GM12878 (cell line): ENCODE data around the gene P3H3. TPM values are rescaled to one million over a fixed set of nuclear protein-coding genes. Genes with fewer than 3 reads are reported as not detected.

Experiments
- ATAC-seq: fragments of 200-7000 bp; cut with Tn5 transposase; 3 replicates; pipeline ENCODE4 v1.9.1; 2020; ENCODE audit warnings: mild to moderate bottlenecking, moderate library complexity
- BruUV-seq: library from RNA; stranded (reverse); fragments of 400-500 nt; replicated peaks from 2 replicates; lab custom pipeline; 2021; lab: Mats Ljungman, UMichigan
- CTCF ChIA-PET: fragments of 300-600 bp; sonication (Branson Sonifier 250); formaldehyde crosslinking; extraction: SDS; loops from one replicate; lab custom pipeline; 2021; ENCODE audit warnings: inconsistent platforms; lab: Yijun Ruan, JAX
- POLR2A ChIA-PET: fragments of 350-600 bp; formaldehyde crosslinking; extraction: SDS; loops from one replicate; lab custom pipeline; 2021; ENCODE audit warnings: inconsistent platforms; lab: Charles Lee
- RAD21 ChIA-PET: fragments of 300-600 bp; sonication (Branson Sonifier 250); formaldehyde crosslinking; loops from one replicate; lab custom pipeline; 2023; ENCODE audit warnings: antibody characterized with exemption; ENCODE audit not compliant: unreplicated experiment; lab: Charles Lee
- SMC1A ChIA-PET: fragments of 300-600 bp; sonication (Branson Sonifier 250); formaldehyde crosslinking; loops from one replicate; lab custom pipeline; 2023; ENCODE audit not compliant: unreplicated experiment, uncharacterized antibody; lab: Charles Lee
- DNase-seq: peaks from one replicate; pipeline ENCODE4 v3.0.0-alpha.2; 2011; ENCODE audit warnings: low read depth, low spot score
- FAIRE-seq: peaks from 3 replicates; lab custom pipeline; 2011; peaks lifted over from hg19 to GRCh38; lab: Jason Lieb, UNC
- H2AFZ ChIP-seq: 2 replicates; pipeline ENCODE4 v1.6.0; 2011; ENCODE audit warnings: low read depth, low read length, control low read depth; ENCODE audit not compliant: control insufficient read depth
- H3K27ac ChIP-seq: 2 replicates; pipeline ENCODE4 v1.5.1; 2011; ENCODE audit warnings: control low read depth; ENCODE audit not compliant: control insufficient read depth, insufficient read depth
- H3K27me3 ChIP-seq, 2 experiments: replicated peaks in 1 of 2; 2 replicates each; pipeline versions ENCODE4 v1.6.0 to v1.6.1; 2011; ENCODE audit warnings: low read length in 1 of 2; ENCODE audit not compliant: control insufficient read depth in 2 of 2, insufficient read depth in 2 of 2
- H3K36me3 ChIP-seq, 2 experiments: 2 replicates each; pipeline ENCODE4 v1.5.1; 2011; ENCODE audit warnings: low read length in 1 of 2; ENCODE audit not compliant: control insufficient read depth in 2 of 2, insufficient read depth in 2 of 2
- H3K4me1 ChIP-seq: 2 replicates; pipeline ENCODE4 v1.6.1; 2011; ENCODE audit warnings: mild to moderate bottlenecking, low read length, moderate library complexity, mixed read lengths; ENCODE audit not compliant: control insufficient read depth, insufficient read depth
- H3K4me2 ChIP-seq: 2 replicates; pipeline ENCODE4 v1.6.0; 2011; ENCODE audit warnings: control low read depth; ENCODE audit not compliant: control insufficient read depth, insufficient read depth
- H3K4me3 ChIP-seq: fragments of 200-600 bp; sonication (generic); 2 replicates; pipeline ENCODE4 v1.5.1; 2016
- H3K79me2 ChIP-seq: 2 replicates; pipeline ENCODE4 v1.6.0; 2011; ENCODE audit warnings: low read length; ENCODE audit not compliant: control insufficient read depth, insufficient read depth
- H3K9ac ChIP-seq: 2 replicates; pipeline ENCODE4 v1.8.0; 2011; ENCODE audit warnings: low read length, control low read depth, mixed read lengths; ENCODE audit not compliant: control insufficient read depth, insufficient read depth
- H3K9me3 ChIP-seq: replicated peaks from 3 replicates; pipeline ENCODE4 v1.5.1; 2011; ENCODE audit warnings: mild to moderate bottlenecking, low read length; ENCODE audit not compliant: control insufficient read depth, insufficient read depth
- H4K20me1 ChIP-seq: 2 replicates; pipeline ENCODE4 v1.6.0; 2011; ENCODE audit not compliant: control insufficient read depth, insufficient read depth
- BHLHE40 ChIP-seq, 2 experiments: fragments of 450-650 bp in 1 of 2; IDR thresholded peaks; 2 replicates each; pipeline ENCODE4 v1.6.1; 2011 to 2017; ENCODE audit warnings: low read depth in 2 of 2, borderline replicate concordance in 1 of 2, improper control_type of control experiment in 1 of 2, low read length in 1 of 2, mild to moderate bottlenecking in 1 of 2
- EGR1 ChIP-seq, 2 experiments: IDR thresholded peaks; 1 replicate in 1 of 2; 2 replicates in 1 of 2; pipeline ENCODE4 v1.6.1; 2011 to 2012; ENCODE audit warnings: low read depth in 2 of 2, low read length in 2 of 2, borderline replicate concordance in 1 of 2, mild to moderate bottlenecking in 1 of 2, moderate library complexity in 1 of 2
- ETV6 ChIP-seq, 2 experiments: fragments of 450-650 bp in 1 of 2; IDR thresholded peaks in 1 of 2; conservative IDR thresholded peaks in 1 of 2; 2 replicates each; pipeline ENCODE4 v1.6.1; 2014; ENCODE audit warnings: antibody characterized with exemption in 1 of 2, borderline replicate concordance in 1 of 2, low read depth in 1 of 2, mild to moderate bottlenecking in 1 of 2, moderate library complexity in 1 of 2
- HDAC6 ChIP-seq: fragments of 200-600 bp; sonication (generic); IDR thresholded peaks from one replicate; pipeline ENCODE4 v1.8.0; 2017; ENCODE audit warnings: antibody characterized with exemption; ENCODE audit not compliant: unreplicated experiment
- LARP7 ChIP-seq: fragments of 450-650 bp; IDR thresholded peaks from 2 replicates; pipeline ENCODE4 v1.6.1; 2017; ENCODE audit warnings: mild to moderate bottlenecking
- MTA3 ChIP-seq: IDR thresholded peaks from 2 replicates; pipeline ENCODE4 v1.6.1; 2012; ENCODE audit warnings: low read length, inconsistent platforms, borderline replicate concordance
- RCOR1 ChIP-seq: conservative IDR thresholded peaks from 2 replicates; pipeline ENCODE4 v1.6.1; 2012; ENCODE audit warnings: low read depth, low read length, improper control_type of control experiment
- RFX5 ChIP-seq: IDR thresholded peaks from 2 replicates; pipeline ENCODE4 v1.6.1; 2011; ENCODE audit warnings: low read depth, low read length, improper control_type of control experiment
- SIX5 ChIP-seq: IDR thresholded peaks from 2 replicates; pipeline ENCODE4 v1.6.1; 2011; ENCODE audit warnings: mild to moderate bottlenecking, low read depth, low read length, moderate library complexity; ENCODE audit not compliant: severe bottlenecking
- SP1 ChIP-seq: IDR thresholded peaks from one replicate; pipeline ENCODE4 v1.6.1; 2011; ENCODE audit warnings: low read depth, low read length
- SPI1 ChIP-seq: IDR thresholded peaks from 2 replicates; pipeline ENCODE4 v1.6.1; 2011; ENCODE audit warnings: low read depth, mild to moderate bottlenecking, low read length, moderate library complexity, borderline replicate concordance; ENCODE audit not compliant: insufficient read depth
- STAT1 ChIP-seq: fragments of 450-650 bp; conservative IDR thresholded peaks from 2 replicates; pipeline ENCODE4 v1.6.1; 2014; ENCODE audit warnings: antibody characterized with exemption, mild to moderate bottlenecking
- TARDBP ChIP-seq: IDR thresholded peaks from 2 replicates; pipeline ENCODE4 v1.6.1; 2016; ENCODE audit warnings: borderline replicate concordance
- USF1 ChIP-seq: IDR thresholded peaks from 2 replicates; pipeline ENCODE4 v1.6.1; 2011; ENCODE audit warnings: borderline replicate concordance, low read depth, mild to moderate bottlenecking, moderate library complexity, mixed read lengths, low read length; ENCODE audit not compliant: insufficient read depth; ENCODE audit errors: extremely low read length
- ZBED1 ChIP-seq: IDR thresholded peaks from 2 replicates; pipeline ENCODE4 v1.6.1; 2016; ENCODE audit warnings: borderline replicate concordance
- ZBTB33 ChIP-seq: fragments of 450-650 bp; IDR thresholded peaks from 2 replicates; pipeline ENCODE4 v1.6.1; 2017; ENCODE audit warnings: mild to moderate bottlenecking
- ZNF687 ChIP-seq: fragments of 450-650 bp; IDR thresholded peaks from 2 replicates; pipeline ENCODE4 v1.6.1; 2017; ENCODE audit warnings: mild to moderate bottlenecking, moderate library complexity
- WGBS: methylation state at CpG from one replicate; pipeline ENCODE4 v1.1.6; 2016; ENCODE audit warnings: low lambda C conversion rate; ENCODE audit not compliant: insufficient replicate concordance, insufficient coverage; ENCODE audit errors: missing lambda C conversion rate; 5-methylcytosine and 5-hydroxymethylcytosine counted together
- in situ Hi-C: fragments of 300-500 bp; cut with MboI; formaldehyde crosslinking; loops from 9 replicates; pipeline ENCODE4 v1.14.3; 2018; ENCODE audit warnings: mixed read lengths
- intact Hi-C: fragments of 100-400 bp; cut with micrococcal nuclease; formaldehyde crosslinking; loops from one replicate; pipeline ENCODE4 v1.14.2; 2022; ENCODE audit not compliant: unreplicated experiment
- polyA plus RNA-seq, 11 experiments: library from polyadenylated mRNA; depleted of rRNA in 4 of 11; unstranded in 6 of 11; stranded (reverse) in 5 of 11; fragments of >200 nt; fragmentation: Nextera tagmentation in 4 of 11; fragmentation: Illumina TruSeq in 1 of 11; extraction: Ambion mirVana in 4 of 11; extraction: Trizol in 1 of 11; gene quantifications; 1 replicate in 1 of 11; 2 replicates in 10 of 11; pipeline versions ENCODE4 v1.2.1 to v1.2.3, GENCODE V29; 2011 to 2016; ENCODE audit warnings: inconsistent platforms in 2 of 11, missing spikeins in 2 of 11, low read depth in 1 of 11
- total RNA-seq, 4 experiments: library from RNA; depleted of rRNA in 3 of 4; stranded (reverse); fragments of >200 nt in 3 of 4; fragmentation: Illumina TruSeq in 1 of 4; extraction: Trizol in 1 of 4; gene quantifications; 2 replicates each; pipeline versions ENCODE4 v1.2.1 to v1.2.3, GENCODE V29; 2013 to 2021

Gene P3H3
- total and polyA plus RNA-seq, 10 of the 15 experiments (the other 5 are each of a cell fraction or from before 2014, with no cell fraction given): 0.03 to 0.21 (median 0.05) TPM; not detected in 7

- Histone ChIP-seq H3K4me1 (peaks cover 10% of the 10 kb centered on the region), H4K20me1 (no peaks in the 10 kb centered on the region), H2AFZ (peak overlapping the region; percentile 40), H3K4me3 (no peak overlapping the region), H3K27ac (no peak overlapping the region), H3K9me3 (no peaks in the 10 kb centered on the region), H3K36me3 (no peaks in the 10 kb centered on the region), H3K9ac (peak overlapping the region; percentile 34; the same call in 1 of the 2 replicates), H3K79me2 (no peaks in the 10 kb centered on the region), H3K27me3 (no peaks in the 10 kb centered on the region), H3K4me2 (peak overlapping the region; percentile 65; the same call in 1 of the 2 replicates)
- no TSS peak for BruUV-seq
- WGBS: 44% methylated on average over 1 of the region's 1 CpG
- CTCF ChIA-PET: interaction anchor here (0.8 to 1.6 kb wide), 6 partner anchors 10 to 87 kb away, joined by 3 to 5 read pairs (median 4); partner anchors contain the start of gene MLF2
- SMC1A ChIA-PET: interaction anchor here (1.0 to 5.1 kb wide), 4 partner anchors 10 to 87 kb away, joined by 3 to 22 read pairs (median 4); partner anchors contain the start of genes CDCA3, MLF2 and USP5
- FAIRE-seq (no peak), DNase-seq (no peak), ATAC-seq (peak; percentile 17)
- POLR2A ChIA-PET: interaction anchor here (0.8 to 1.6 kb wide), 5 partner anchors 8 to 25 kb away, joined by 3 to 7 read pairs (median 4); partner anchors contain the start of gene CDCA3
- RAD21 ChIA-PET: interaction anchor here (0.9 to 2.3 kb wide), 4 partner anchors 8 to 87 kb away, joined by 3 to 12 read pairs (median 7); partner anchors contain the start of genes CDCA3 and MLF2
- intact Hi-C loops (no loop called here), in situ Hi-C loops (no loop called here)
- TF ChIP-seq USF1 (no peak), HDAC6 (no peak), ZBED1 (no peak), SIX5 (no peak), MTA3 (no peak), RCOR1 (no peak), ETV6 (conservative IDR thresholded peaks at IDR 0.05 in 1 of 2, IDR thresholded peaks at IDR 0.05 in 1 of 2; ENCODE audit: borderline replicate concordance in 1 of 2, low read depth in 1 of 2) (no peak), BHLHE40 (IDR thresholded peaks at IDR 0.05; ENCODE audit: borderline replicate concordance in 1 of 2, low read depth in 2 of 2, low read length in 1 of 2) (no peak), TARDBP (no peak), SPI1 (no peak), ZNF687 (no peak), STAT1 (no peak), EGR1 (IDR thresholded peaks at IDR 0.05; ENCODE audit: borderline replicate concordance in 1 of 2, low read depth in 2 of 2, low read length in 2 of 2) (no peak), LARP7 (no peak), ZBTB33 (no peak), RFX5 (no peak), SP1 (no peak)
These were observed 12.1 kb downstream of the P3H3 start for GRCh38 chr12:6840330-6840729.
